C4-2B (cell line): Measurements from ENCODE around the gene MAP3K20.
A peak's percentile ranks its signal among the peaks of the same experiment; 100 is the strongest.
"Not testable (repeated sequence)": the region's sequence is repeated elsewhere in the genome, so short reads cannot be mapped to it uniquely, and the experiment has no call there.

Experiments
- H3K27ac ChIP-seq: fragments of 450-650 bp; 2 replicates; pipeline ENCODE4 v1.5.1; 2017
- CTCF ChIP-seq: fragments of 450-650 bp; conservative IDR thresholded peaks from 2 replicates; pipeline ENCODE4 v1.5.1; 2017; ENCODE audit warnings: mild to moderate bottlenecking
- ZFX ChIP-seq: fragments of 450-650 bp; IDR thresholded peaks from 2 replicates; pipeline ENCODE4 v1.6.1; 2017

MAP3K20 gene

GRCh38 chr2:173205375-173205774 is 129.7 kb downstream of the MAP3K20 start:
- H3K27ac ChIP-seq = no peak overlapping the region
- TF ChIP-seq CTCF (no peak), ZFX (no peak)

- H3K27ac ChIP-seq = not testable (repeated sequence)
Observed at GRCh38 chr2:173207124-173207523, 131.5 kb downstream of the MAP3K20 start.

DNA sequence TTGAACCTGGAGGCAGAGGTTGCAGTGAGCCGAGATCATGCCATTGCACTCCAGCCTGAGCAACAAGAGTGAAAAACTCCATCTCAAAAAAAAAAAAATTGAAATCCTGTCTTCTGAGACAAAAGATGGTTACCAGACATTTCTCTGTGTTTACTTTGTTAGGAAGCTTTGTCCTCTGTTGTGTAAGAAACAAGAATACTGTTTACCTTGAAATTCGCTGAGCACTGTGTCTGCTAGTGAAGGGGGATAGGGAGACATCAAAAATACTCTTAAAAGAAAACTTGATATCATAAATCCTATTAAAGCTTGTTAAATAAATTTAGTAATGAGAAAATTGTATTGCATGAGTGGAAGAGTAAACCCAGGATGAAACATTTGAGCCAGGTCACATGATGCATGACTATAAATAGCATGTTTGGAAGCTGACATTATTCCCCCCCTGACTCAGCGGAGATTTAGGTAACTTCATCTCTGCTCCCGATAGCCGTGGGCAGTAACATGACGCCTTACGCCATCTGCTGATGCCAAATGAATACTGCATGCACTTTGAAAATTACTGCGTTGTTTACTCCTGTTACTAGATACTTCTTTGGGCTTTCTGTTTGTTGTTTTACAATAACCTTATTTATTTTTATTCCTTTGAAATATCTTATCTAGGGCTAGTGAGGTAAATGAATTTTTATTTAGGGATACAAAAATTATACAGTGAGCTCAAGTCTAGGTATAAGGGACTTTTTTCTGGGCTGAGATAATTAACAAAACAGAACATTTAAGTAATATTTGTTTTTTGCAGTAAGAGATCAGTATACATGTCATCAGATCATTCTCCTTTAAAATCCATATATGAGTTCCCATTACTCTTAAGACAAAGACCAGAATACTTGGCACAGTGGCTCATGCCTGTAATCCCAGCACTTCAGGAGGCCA is 134.9 kb downstream of the MAP3K20 start:
- TF ChIP-seq CTCF (peak; percentile 89), ZFX (no peak)
- H3K27ac ChIP-seq = peak overlapping the region; percentile 41

DNA sequence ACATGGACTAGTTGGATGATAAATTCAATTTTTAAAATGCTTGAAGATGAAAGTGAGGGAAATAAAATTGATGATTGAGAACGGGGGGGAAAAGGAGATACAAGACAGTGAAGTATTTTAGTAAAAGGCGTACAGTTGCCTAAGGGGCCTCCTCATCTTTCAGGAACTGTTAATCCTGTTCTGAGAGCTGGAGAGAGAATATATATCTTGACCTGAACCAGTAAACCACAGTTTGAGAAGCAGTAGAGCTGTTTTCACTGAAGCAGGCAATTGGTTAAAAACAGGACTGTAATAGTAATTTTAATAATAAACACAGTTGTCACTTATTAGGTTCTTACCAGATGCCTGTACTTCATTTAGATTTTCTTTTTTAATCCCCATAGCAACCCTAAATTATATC is 137.5 kb downstream of the MAP3K20 start:
- TF ChIP-seq ZFX (no peak), CTCF (no peak)
- no peak overlapping the region for H3K27ac ChIP-seq

DNA sequence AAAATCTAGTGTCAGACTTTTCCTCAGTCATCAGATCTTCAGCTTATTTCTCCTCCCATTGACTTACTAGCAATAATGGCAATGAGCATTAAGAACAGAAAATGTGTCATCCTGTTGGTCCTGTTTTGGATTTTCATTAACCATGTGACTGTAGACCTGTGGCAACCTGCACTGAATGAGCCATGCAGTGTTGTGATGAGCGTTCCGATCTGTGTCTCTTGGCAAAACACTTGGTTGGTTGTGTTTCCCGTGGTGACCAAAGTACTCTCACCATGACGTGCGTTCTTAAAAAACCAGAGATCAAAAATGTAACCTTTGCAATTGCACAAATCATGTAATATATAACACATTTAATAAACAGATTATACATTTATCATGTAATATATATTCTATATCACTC is 138.6 kb downstream of the MAP3K20 start:
- TF ChIP-seq ZFX (no peak), CTCF (no peak)
- H3K27ac ChIP-seq = no peak overlapping the region

- H3K27ac ChIP-seq = no peak overlapping the region
- TF ChIP-seq ZFX (no peak), CTCF (no peak)
Observed at GRCh38 chr2:173215316-173215715, 139.7 kb downstream of the MAP3K20 start.

DNA sequence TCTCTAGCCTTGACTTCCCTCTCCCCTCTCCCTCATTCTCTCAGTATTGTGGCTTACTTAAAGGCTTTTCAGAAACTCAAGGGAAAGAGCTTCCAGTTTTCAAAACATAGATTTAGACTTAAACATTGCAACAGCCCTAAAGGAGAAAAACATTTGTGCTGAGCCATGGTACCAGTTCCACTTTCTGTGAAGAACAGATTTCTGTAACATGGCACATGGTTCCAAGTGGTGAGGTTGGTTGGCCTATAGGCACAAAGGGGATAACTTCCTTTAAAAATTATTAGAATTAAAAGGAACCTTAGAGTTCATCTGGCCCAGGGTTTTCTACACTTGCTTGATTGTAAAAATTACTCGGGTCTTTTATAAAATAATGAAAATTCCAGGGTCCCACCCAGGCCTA is 140.4 kb downstream of the MAP3K20 start:
- no peak for TF ChIP-seq CTCF
- TF ChIP-seq ZFX = no peak
- no peak overlapping the region for H3K27ac ChIP-seq

DNA sequence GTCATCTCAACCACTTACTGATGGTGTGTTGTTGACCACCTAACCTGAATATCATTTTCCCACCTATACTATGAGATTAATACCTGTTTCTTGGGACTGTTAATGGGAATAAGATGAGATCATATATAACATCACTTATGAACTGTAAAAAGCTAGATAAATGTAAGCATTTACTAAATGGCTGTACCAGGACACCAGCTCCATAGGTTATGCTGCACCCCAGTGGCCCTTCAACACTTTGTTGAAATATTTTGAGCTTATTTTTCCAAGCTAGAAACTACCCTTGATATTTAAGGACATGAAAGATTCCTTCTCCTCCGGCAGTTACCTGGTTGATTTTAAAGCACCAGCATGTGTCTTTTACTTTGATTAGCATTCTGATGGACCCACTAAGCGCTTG is 141.0 kb downstream of the MAP3K20 start:
- no peak overlapping the region for H3K27ac ChIP-seq
- no peak for TF ChIP-seq ZFX
- no peak for TF ChIP-seq CTCF
